Activated T-cell treated with anti-CD3 and anti-CD28 coated beads, Interleukin-2, amount 50 U/mL, for 1 hour (primary cell): Measurements from ENCODE around the gene ZDHHC11.
"Not testable (repeated sequence)": the region's sequence is repeated elsewhere in the genome, so short reads cannot be mapped to it uniquely, and the experiment has no call there.

Experiments
- DNase-seq: peaks from one replicate; pipeline ENCODE4 v3.0.0-alpha.2; 2020

The ZDHHC11 gene

GRCh38 chr5:797986-798385, 52.8 kb downstream of the ZDHHC11 start:
- not testable (repeated sequence) for DNase-seq

GRCh38 chr5:795873-796272, 54.9 kb downstream of the ZDHHC11 start:
- not testable (repeated sequence) for DNase-seq

- DNase-seq = not testable (repeated sequence)
Observed at GRCh38 chr5:794948-795347, 55.8 kb downstream of the ZDHHC11 start.

- DNase-seq = not testable (repeated sequence)
Observed at GRCh38 chr5:788703-789102, 62.1 kb downstream of the ZDHHC11 start.

DNA sequence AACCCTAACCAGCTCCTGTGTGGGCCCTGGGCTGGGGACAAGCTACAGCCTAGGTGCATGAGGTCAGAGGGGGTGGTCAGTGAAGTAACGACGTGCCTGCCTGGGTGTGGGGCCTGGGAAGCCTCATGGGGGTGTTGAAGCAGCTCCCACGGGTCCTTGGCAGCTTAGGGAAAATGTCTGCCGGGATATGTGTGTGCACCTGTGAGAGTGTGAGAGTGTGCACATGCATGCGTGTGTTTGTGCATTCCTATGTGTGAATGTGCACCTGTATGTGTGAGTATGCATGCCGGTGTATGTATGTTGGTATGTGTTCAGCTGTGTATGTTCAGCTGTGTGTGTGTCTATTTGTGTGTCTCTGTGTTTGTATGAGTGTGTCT, 62.9 kb downstream of the ZDHHC11 start:
- DNase-seq = not testable (repeated sequence)

GRCh38 chr5:787224-787856, 63.4 kb downstream of the ZDHHC11 start:
- not testable (repeated sequence) for DNase-seq

DNA sequence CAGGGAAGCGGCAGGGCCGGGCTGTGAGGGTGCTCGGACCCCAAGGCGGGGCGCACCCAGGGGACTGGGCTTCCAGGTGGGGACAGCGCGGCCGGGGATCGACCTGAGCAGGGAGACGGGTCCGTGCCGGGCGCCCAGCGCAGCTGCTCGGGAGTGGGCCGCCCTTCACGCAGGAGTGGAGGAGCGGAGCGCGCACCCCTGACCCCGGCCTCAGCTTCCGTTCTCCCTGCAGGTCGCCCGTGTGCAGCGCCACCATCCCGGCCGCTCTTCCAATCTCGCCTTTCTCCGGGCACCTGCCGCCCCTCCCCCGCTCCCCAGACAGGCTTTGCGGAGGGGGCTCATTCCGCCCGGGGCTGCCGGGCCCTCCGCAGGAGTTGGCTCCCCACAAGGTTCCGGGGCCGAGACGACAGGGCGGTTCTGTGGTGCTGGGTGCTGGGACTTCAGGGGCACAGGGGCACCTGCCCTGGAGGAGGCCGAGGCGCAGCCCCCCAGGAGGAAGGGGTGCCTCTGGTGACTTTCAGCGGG, 65.5 kb downstream of the ZDHHC11 start:
- not testable (repeated sequence) for DNase-seq

DNA sequence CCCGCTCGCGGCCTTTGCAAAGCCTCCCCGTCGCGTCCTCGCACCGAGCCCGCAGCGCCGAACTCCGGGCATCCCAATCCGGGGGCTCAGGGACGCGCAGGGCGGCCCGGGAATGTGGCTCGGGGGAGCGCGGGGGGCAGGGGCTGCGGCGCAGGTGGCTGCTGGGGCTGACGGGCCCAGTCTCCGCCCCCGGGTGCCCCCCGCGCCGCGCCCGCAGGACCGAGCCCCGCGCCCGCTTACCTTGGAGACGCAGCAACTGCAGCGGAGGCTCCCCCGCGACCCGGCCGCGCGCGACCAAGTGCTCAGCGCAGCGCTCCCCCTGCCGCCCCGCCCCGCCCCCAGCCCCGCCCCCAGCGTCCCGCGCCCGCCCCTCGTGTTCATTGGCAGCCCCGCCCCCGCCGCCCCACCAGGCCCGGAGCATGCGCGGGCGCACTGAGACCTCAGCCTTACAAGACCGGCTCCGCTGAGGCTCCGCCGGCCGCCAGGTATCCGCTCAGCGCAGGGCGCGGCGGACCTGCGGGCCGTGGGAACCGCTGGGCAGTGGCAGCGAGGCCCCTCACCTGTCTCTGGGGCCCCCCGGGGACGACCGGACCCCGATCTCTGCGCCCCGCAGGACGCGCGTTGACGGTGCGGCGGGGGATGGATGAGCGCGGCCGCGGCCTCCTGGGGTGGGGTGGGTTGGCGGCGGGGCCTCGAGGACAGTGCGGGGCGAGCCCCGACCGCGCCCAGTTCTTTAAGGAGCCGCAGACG, 66.2 kb downstream of the ZDHHC11 start, which contains the start of gene ZDHHC11B:
Gene ZDHHC11B (minus strand): TSS at position 302 of the 750 bp plus-strand sequence. CDS start 17,810 bp downstream, outside the sequence.
- peak; percentile 92 for DNase-seq

DNA sequence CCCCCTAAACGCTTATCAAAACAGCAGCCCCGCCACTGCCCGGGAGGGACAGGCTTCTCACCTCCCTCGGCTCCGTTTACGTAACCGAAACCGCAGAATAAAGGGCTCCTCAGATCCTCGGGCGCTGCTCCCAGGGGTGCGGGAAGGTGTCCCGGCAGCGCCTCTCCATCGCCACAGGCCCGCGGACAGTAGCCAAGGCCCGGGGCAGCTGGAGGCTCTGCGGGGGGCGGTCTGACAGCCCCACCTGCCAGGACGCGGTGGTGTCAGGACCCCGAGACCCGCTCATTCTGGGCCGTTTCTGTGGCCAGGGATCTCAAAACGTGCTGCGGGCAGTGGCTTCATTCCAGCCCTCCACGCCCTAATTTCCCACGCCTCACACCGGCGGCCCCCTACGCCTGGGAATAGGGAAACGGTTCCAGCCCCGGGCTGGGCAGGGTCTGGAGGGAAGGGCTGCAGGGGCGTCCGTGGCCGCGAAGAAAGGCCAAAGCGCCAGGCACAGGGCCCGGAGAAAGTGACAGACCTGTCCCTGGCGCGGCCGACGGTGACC, 66.8 kb downstream of the ZDHHC11 start:
- peak; percentile 63 for DNase-seq

- peak; percentile 53 for DNase-seq
Observed at GRCh38 chr5:783049-783802, 67.6 kb downstream of the ZDHHC11 start.

DNA sequence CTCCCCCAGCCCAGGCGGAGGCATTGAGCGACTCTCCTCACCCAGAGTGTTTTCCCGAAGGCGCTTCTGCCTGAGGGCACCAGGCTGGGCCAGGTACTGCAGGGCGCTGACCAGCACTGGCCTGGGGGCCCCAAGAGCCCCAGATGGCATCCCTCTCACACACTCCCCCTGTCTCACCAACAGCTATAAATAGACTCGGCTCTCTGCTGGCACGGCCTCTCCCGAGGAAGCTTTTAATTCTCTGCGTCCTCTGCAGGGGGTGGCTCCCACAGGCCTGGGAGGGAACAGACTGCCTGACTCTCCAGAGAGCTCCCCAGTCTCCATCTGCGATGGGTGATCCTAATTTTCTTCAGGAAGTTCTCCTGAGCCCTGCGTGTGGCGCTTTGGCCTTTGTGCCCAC, 68.4 kb downstream of the ZDHHC11 start:
- not testable (repeated sequence) for DNase-seq

- DNase-seq = not testable (repeated sequence)
Observed at GRCh38 chr5:780571-780970, 70.2 kb downstream of the ZDHHC11 start.

- DNase-seq = not testable (repeated sequence)
Observed at GRCh38 chr5:778967-779366, 71.8 kb downstream of the ZDHHC11 start.

DNA sequence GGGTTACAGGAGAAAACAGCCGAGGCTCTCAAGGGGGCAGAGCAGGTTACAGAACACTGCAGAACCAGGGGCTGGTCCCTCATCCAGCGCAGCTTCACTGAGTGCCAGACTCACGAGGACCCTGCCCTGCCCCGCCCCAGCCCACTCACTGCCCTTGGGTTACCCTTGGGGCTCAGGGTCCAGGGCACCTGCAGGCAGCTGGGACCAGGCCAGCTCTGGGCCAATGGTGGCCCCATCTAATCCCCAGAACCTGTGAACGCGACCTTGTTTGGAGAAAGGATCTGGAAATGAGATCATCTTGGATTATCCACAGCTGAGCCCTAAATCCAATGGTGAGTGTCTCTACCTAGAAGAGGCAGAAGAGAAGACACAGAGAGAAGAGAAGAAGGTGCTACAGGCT, 72.4 kb downstream of the ZDHHC11 start:
- DNase-seq = not testable (repeated sequence)

DNA sequence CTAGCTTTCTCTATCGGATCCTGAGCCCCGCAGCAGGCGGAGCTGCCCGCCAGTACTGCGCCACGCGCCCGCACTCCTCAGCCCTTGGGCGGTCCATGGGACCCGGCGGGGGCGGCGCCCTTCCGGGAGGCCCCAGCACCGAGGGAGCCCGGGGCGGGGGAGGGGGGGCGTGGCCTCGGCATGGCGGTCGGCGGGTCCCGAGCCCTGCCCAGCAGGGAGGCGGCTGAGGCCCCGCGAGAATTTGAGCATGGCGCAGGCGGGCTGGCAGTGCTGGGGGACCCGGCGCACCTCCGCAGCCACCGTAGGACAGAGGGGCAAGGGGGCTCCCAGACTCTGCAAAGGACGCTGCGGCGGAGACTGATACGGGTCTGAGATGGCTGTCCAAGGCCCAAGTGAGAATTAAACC, 73.0 kb downstream of the ZDHHC11 start:
- DNase-seq = no peak

DNA sequence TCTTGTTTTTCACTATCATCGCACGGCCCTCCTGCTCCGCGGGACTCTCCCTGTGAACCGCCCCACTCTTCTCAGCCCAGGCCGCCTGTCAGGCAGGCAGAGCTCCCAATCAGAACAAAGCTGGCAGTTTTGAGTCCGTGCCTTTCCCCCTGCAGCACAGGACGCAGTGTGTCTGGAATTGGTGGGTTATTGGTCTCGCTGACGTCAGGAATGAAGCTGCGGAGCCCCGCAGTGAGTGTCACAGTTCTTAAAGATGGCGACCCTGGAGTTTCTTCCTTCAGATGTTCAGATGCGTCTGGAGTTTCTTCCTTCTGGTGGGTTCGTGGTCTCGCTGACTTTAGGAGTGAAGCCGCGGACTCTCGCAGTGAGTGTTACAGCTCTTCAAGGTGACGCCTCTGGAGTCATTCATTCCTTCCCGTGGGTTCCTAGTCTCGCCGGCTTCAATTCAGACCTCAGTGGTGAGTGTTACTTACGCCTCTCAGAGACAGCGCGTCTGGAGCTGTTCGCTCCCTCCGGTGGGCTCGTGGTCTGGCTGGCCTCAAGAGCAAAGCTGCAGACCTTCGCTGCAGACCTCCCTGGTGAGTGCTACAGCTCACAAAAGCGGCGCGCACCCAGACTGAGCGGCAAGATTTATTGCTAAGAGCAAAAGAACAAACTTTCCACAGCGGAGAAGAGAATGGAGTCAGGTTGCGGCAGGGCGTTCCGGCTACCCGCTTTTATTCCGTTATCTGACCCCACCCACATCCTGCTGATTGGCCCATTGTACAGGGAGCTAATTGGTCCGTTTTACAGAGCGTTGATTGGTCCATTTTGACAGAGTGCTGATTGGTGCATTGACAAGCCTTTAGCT, 73.7 kb downstream of the ZDHHC11 start:
- DNase-seq = no peak

- no peak for DNase-seq
Observed at GRCh38 chr5:775961-776861, 74.6 kb downstream of the ZDHHC11 start.

DNA sequence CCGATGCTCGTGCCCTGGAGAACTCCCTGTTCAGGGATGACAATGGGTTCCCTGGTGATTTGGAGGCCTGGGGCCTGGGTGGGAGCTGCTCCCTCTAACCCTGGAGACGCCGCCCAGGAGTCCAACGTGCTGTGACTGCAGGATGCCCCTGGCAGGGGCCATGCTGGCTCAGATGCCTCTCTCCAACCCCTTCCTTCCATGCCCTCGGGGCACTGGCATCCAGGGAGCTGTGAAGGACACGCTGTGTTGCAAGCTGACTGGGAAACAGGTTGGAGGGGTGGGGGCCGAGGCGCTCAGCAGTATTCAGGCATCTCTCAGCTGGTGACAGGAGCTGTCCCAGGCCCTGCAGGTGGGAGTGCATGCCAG, 75.2 kb downstream of the ZDHHC11 start:
- not testable (repeated sequence) for DNase-seq

GRCh38 chr5:774854-775505, 75.8 kb downstream of the ZDHHC11 start:
- not testable (repeated sequence) for DNase-seq

GRCh38 chr5:774304-774703, 76.5 kb downstream of the ZDHHC11 start:
- not testable (repeated sequence) for DNase-seq
